IgD-negative memory B cell (primary cell): ENCODE measurements around the gene RCSD1. TPM values are rescaled to one million over a fixed set of nuclear protein-coding genes. Genes with fewer than 3 reads are reported as not detected.

ENCODE experiments used
- H3K27ac Mint-ChIP-seq, 3 donors: one replicate each; pipeline ENCODE4 v1.8.0; 2020 to 2022; ENCODE audit warnings: mild to moderate bottlenecking in 3 of 3, mixed read lengths in 3 of 3, moderate library complexity in 1 of 3
- H3K27me3 Mint-ChIP-seq: one replicate; pipeline ENCODE4 v1.8.0; 2021; ENCODE audit warnings: mixed read lengths
- H3K36me3 Mint-ChIP-seq: one replicate; pipeline ENCODE4 v1.8.0; 2020; ENCODE audit warnings: mild to moderate bottlenecking, mixed read lengths
- H3K4me1 Mint-ChIP-seq, 3 donors: one replicate each; pipeline ENCODE4 v1.8.0; 2020 to 2022; ENCODE audit warnings: mixed read lengths in 3 of 3, mild to moderate bottlenecking in 1 of 3
- H3K4me3 Mint-ChIP-seq, 4 donors: one replicate each; pipeline ENCODE4 v1.8.0; 2020 to 2022; ENCODE audit warnings: mild to moderate bottlenecking in 4 of 4, mixed read lengths in 4 of 4, moderate library complexity in 3 of 4
- H3K9me3 Mint-ChIP-seq, 3 donors: one replicate each; pipeline ENCODE4 v1.8.0; 2020 to 2021; ENCODE audit warnings: mixed read lengths in 3 of 3, mild to moderate bottlenecking in 1 of 3
- polyA plus RNA-seq: library from polyadenylated mRNA; unstranded; fragments of 300-500 nt; fragmentation: Illumina TruSeq; gene quantifications from one replicate; pipeline ENCODE4 v1.2.3, GENCODE V29; 2021

The RCSD1 gene
- polyA plus RNA-seq = 249 TPM

- Mint-ChIP-seq H3K4me3 (peak within 1 kb of the TSS; percentile 98 to 99 (median 99)), H3K27ac (peak within 1 kb of the TSS; percentile 96 to 99 (median 98)), H3K27me3 (no peaks in the 10 kb centered on the region)
These were observed at the start of gene RCSD1 for GRCh38 chr1:167629681-167630567. Gene RCSD1 (plus strand): TSS chr1:167630232. CDS start chr1:167630424, 192 bp downstream.

GRCh38 chr1:167582064-167582463, 48.0 kb upstream of the RCSD1 start:
- Mint-ChIP-seq H3K27ac (no peak overlapping the region), H3K27me3 (no peaks in the 10 kb centered on the region), H3K4me3 (no peak overlapping the region), H3K36me3 (peaks cover 15% of the 10 kb centered on the region), H3K4me1 (no peaks in the 10 kb centered on the region), H3K9me3 (no peaks in the 10 kb centered on the region)

More at GRCh38 chr1:167629681-167630567, at the start of gene RCSD1:
- peaks cover 7% of the 10 kb centered on the region for H3K36me3 Mint-ChIP-seq
- H3K9me3 Mint-ChIP-seq = no peaks in the 10 kb centered on the region
- H3K4me1 Mint-ChIP-seq = peaks cover 55 to 67% (median 62%) of the 10 kb centered on the region in 3 donors

GRCh38 chr1:167582722-167583121, 47.3 kb upstream of the RCSD1 start:
- Mint-ChIP-seq H3K9me3 (no peaks in the 10 kb centered on the region), H3K4me3 (no peak overlapping the region), H3K27me3 (no peaks in the 10 kb centered on the region), H3K4me1 (peaks cover 1 to 2% (median 1%) of the 10 kb centered on the region in 3 donors), H3K27ac (no peak overlapping the region), H3K36me3 (peaks cover 16% of the 10 kb centered on the region)

- Mint-ChIP-seq H3K4me1 (peaks cover 4 to 5% (median 4%) of the 10 kb centered on the region in 3 donors), H3K27ac (peak overlapping the region in 1 of 3 donors; percentile 35), H3K4me3 (no peak overlapping the region), H3K27me3 (no peaks in the 10 kb centered on the region), H3K9me3 (no peaks in the 10 kb centered on the region), H3K36me3 (peaks cover 17% of the 10 kb centered on the region)
These were observed 45.5 kb upstream of the RCSD1 start for GRCh38 chr1:167584581-167584980.

GRCh38 chr1:167587342-167587741, 42.7 kb upstream of the RCSD1 start:
- peaks cover 4 to 5% (median 4%) of the 10 kb centered on the region in 3 donors for H3K4me1 Mint-ChIP-seq
- H3K4me3 Mint-ChIP-seq = no peak overlapping the region
- H3K27ac Mint-ChIP-seq = no peak overlapping the region

GRCh38 chr1:167587872-167588271, 42.2 kb upstream of the RCSD1 start:
- Mint-ChIP-seq H3K9me3 (no peaks in the 10 kb centered on the region), H3K27ac (no peak overlapping the region), H3K27me3 (no peaks in the 10 kb centered on the region)

More at GRCh38 chr1:167587342-167587741, 42.7 kb upstream of the RCSD1 start:
- Mint-ChIP-seq H3K27me3 (no peaks in the 10 kb centered on the region), H3K36me3 (peaks cover 15% of the 10 kb centered on the region), H3K9me3 (no peaks in the 10 kb centered on the region)

GRCh38 chr1:167588361-167588760, 41.7 kb upstream of the RCSD1 start:
- H3K9me3 Mint-ChIP-seq = no peaks in the 10 kb centered on the region
- H3K27me3 Mint-ChIP-seq = no peaks in the 10 kb centered on the region
- peaks cover 4 to 5% (median 4%) of the 10 kb centered on the region in 3 donors for H3K4me1 Mint-ChIP-seq
- peaks cover 18% of the 10 kb centered on the region for H3K36me3 Mint-ChIP-seq
- H3K4me3 Mint-ChIP-seq = no peak overlapping the region
- no peak overlapping the region for H3K27ac Mint-ChIP-seq

More at GRCh38 chr1:167587872-167588271, 42.2 kb upstream of the RCSD1 start:
- Mint-ChIP-seq H3K36me3 (peaks cover 19% of the 10 kb centered on the region), H3K4me1 (peaks cover 4 to 5% (median 4%) of the 10 kb centered on the region in 3 donors), H3K4me3 (no peak overlapping the region)

GRCh38 chr1:167592475-167592874, 37.6 kb upstream of the RCSD1 start:
- Mint-ChIP-seq H3K27me3 (no peaks in the 10 kb centered on the region), H3K9me3 (no peaks in the 10 kb centered on the region), H3K36me3 (peaks cover 9% of the 10 kb centered on the region), H3K4me1 (peaks cover 4 to 5% (median 4%) of the 10 kb centered on the region in 3 donors), H3K4me3 (no peak overlapping the region), H3K27ac (peak overlapping the region in 1 of 3 donors; percentile 39)

- H3K27ac Mint-ChIP-seq = peak overlapping the region in 1 of 3 donors; percentile 67
- no peaks in the 10 kb centered on the region for H3K27me3 Mint-ChIP-seq
- peaks cover 0 to under 1% (median 0%) of the 10 kb centered on the region in 3 donors for H3K4me1 Mint-ChIP-seq
- H3K9me3 Mint-ChIP-seq = no peaks in the 10 kb centered on the region
- no peak overlapping the region for H3K4me3 Mint-ChIP-seq
- H3K36me3 Mint-ChIP-seq = peaks cover 9% of the 10 kb centered on the region
These were observed 36.2 kb upstream of the RCSD1 start for GRCh38 chr1:167593860-167594259.

GRCh38 chr1:167594822-167595221, 35.2 kb upstream of the RCSD1 start:
- Mint-ChIP-seq H3K27me3 (no peaks in the 10 kb centered on the region), H3K27ac (no peak overlapping the region)

GRCh38 chr1:167599957-167600581, 30.0 kb upstream of the RCSD1 start:
- peak overlapping the region in 2 of 4 donors; percentile 34 to 76 for H3K4me3 Mint-ChIP-seq
- no peaks in the 10 kb centered on the region for H3K9me3 Mint-ChIP-seq
- no peaks in the 10 kb centered on the region for H3K27me3 Mint-ChIP-seq
- H3K27ac Mint-ChIP-seq = peak overlapping the region in 2 of 3 donors; percentile 2 to 25
- H3K4me1 Mint-ChIP-seq = peaks cover 21 to 37% (median 34%) of the 10 kb centered on the region in 3 donors
- peaks cover 7% of the 10 kb centered on the region for H3K36me3 Mint-ChIP-seq

More at GRCh38 chr1:167594822-167595221, 35.2 kb upstream of the RCSD1 start:
- H3K9me3 Mint-ChIP-seq = no peaks in the 10 kb centered on the region
- peaks cover 7% of the 10 kb centered on the region for H3K36me3 Mint-ChIP-seq
- peaks cover 2 to 4% (median 2%) of the 10 kb centered on the region in 3 donors for H3K4me1 Mint-ChIP-seq
- H3K4me3 Mint-ChIP-seq = no peak overlapping the region

GRCh38 chr1:167601442-167602383, 28.3 kb upstream of the RCSD1 start:
- peak overlapping the region in 3 of 4 donors; percentile 3 to 76 (median 72) for H3K4me3 Mint-ChIP-seq
- peaks cover 9% of the 10 kb centered on the region for H3K36me3 Mint-ChIP-seq
- peaks cover 0 to 3% (median 1%) of the 10 kb centered on the region in 3 donors for H3K9me3 Mint-ChIP-seq
- peaks cover 21 to 37% (median 34%) of the 10 kb centered on the region in 3 donors for H3K4me1 Mint-ChIP-seq
- no peaks in the 10 kb centered on the region for H3K27me3 Mint-ChIP-seq
- H3K27ac Mint-ChIP-seq = peak overlapping the region; percentile 11 to 65 (median 40)

GRCh38 chr1:167602840-167603239, 27.2 kb upstream of the RCSD1 start:
- peaks cover 0 to 10% (median 9%) of the 10 kb centered on the region in 3 donors for H3K9me3 Mint-ChIP-seq
- H3K27me3 Mint-ChIP-seq = no peaks in the 10 kb centered on the region
- peaks cover 9% of the 10 kb centered on the region for H3K36me3 Mint-ChIP-seq
- peak overlapping the region in 2 of 3 donors; percentile 11 to 73 for H3K27ac Mint-ChIP-seq
- H3K4me1 Mint-ChIP-seq = peaks cover 21 to 37% (median 34%) of the 10 kb centered on the region in 3 donors
- H3K4me3 Mint-ChIP-seq = peak overlapping the region in 2 of 4 donors; percentile 39 to 66

GRCh38 chr1:167605576-167605975, 24.5 kb upstream of the RCSD1 start:
- H3K27me3 Mint-ChIP-seq = no peaks in the 10 kb centered on the region
- H3K4me1 Mint-ChIP-seq = peaks cover 18 to 30% (median 27%) of the 10 kb centered on the region in 3 donors
- no peak overlapping the region for H3K27ac Mint-ChIP-seq
- peaks cover 0 to 22% (median 17%) of the 10 kb centered on the region in 3 donors for H3K9me3 Mint-ChIP-seq
- H3K36me3 Mint-ChIP-seq = peaks cover 12% of the 10 kb centered on the region
- H3K4me3 Mint-ChIP-seq = no peak overlapping the region
